ENCODE data around the gene UNC93A.
"Not testable (repeated sequence)": the region's sequence is repeated elsewhere in the genome, so short reads cannot be mapped to it uniquely, and the experiment has no call there.

The UNC93A gene

GRCh38 chr6:167278173-167278940 lies 12.8 kb upstream of the UNC93A start:
- WGBS (ENCODE audit: insufficient coverage): 88% methylated on average over 9 of the region's 16 CpGs
- H3K9me3 ChIP-seq (ENCODE audit: control extremely low read depth in 1 of 5, control insufficient read depth in 4 of 5, insufficient read depth in 2 of 5, low read depth in 1 of 5, low read length in 4 of 5); H3K27ac ChIP-seq (ENCODE audit: insufficient read depth in 1 of 2, low read depth in 1 of 2, low read length in 2 of 2, poor library complexity in 1 of 2, severe bottlenecking in 2 of 2); H3K4me1 ChIP-seq (ENCODE audit: control extremely low read depth in 1 of 4, control insufficient read depth in 4 of 4, insufficient read depth in 4 of 4, low read length in 3 of 4); POLR2A ChIA-PET; CTCF ChIA-PET; H3K36me3 ChIP-seq (ENCODE audit: control insufficient read depth in 4 of 4, insufficient read depth in 4 of 4, low read length in 3 of 4); H3K4me3 ChIP-seq (ENCODE audit: control insufficient read depth in 1 of 7, extremely low read depth in 1 of 7, insufficient read depth in 4 of 7, low read depth in 2 of 7, low read length in 6 of 7): not testable (repeated sequence)
- DNase-seq: peak in 2 of 3 donors; percentile 15 to 52
- H3K27me3 ChIP-seq (replicated peaks in 2 of 5; ENCODE audit: control insufficient read depth in 4 of 5, insufficient read depth in 5 of 5, low read length in 4 of 5): peaks cover 0 to 11% (median 0%) of the 10 kb centered on the region in 5 experiments

- H3K27ac ChIP-seq (ENCODE audit: insufficient read depth in 1 of 2, low read depth in 1 of 2, low read length in 2 of 2, poor library complexity in 1 of 2, severe bottlenecking in 2 of 2): no peak overlapping the region
- WGBS (ENCODE audit: insufficient coverage): no CpG with 5 or more reads among the region's 3 CpGs
- peaks cover 0 to 5% (median 0%) of the 10 kb centered on the region in 5 experiments for H3K27me3 ChIP-seq (replicated peaks in 2 of 5; ENCODE audit: control insufficient read depth in 4 of 5, insufficient read depth in 5 of 5, low read length in 4 of 5)
- no peaks in the 10 kb centered on the region for H3K36me3 ChIP-seq (ENCODE audit: control insufficient read depth in 4 of 4, insufficient read depth in 4 of 4, low read length in 3 of 4)
- H3K4me3 ChIP-seq (ENCODE audit: control insufficient read depth in 1 of 7, extremely low read depth in 1 of 7, insufficient read depth in 4 of 7, low read depth in 2 of 7, low read length in 6 of 7): no peak overlapping the region
- no peak for DNase-seq
- ChIA-PET CTCF (no interaction called here), POLR2A (no interaction called here)
- H3K4me1 ChIP-seq (ENCODE audit: control extremely low read depth in 1 of 4, control insufficient read depth in 4 of 4, insufficient read depth in 4 of 4, low read length in 3 of 4): peaks cover 0 to 5% (median 1%) of the 10 kb centered on the region in 4 experiments
- H3K9me3 ChIP-seq (ENCODE audit: control extremely low read depth in 1 of 5, control insufficient read depth in 4 of 5, insufficient read depth in 2 of 5, low read depth in 1 of 5, low read length in 4 of 5): no peaks in the 10 kb centered on the region
Measured at GRCh38 chr6:167279766-167280446, 11.2 kb upstream of the UNC93A start.

GRCh38 chr6:167280466-167280865 lies 10.6 kb upstream of the UNC93A start:
- POLR2A ChIA-PET; H3K27me3 ChIP-seq (replicated peaks in 2 of 5; ENCODE audit: control insufficient read depth in 4 of 5, insufficient read depth in 5 of 5, low read length in 4 of 5); H3K9me3 ChIP-seq (ENCODE audit: control extremely low read depth in 1 of 5, control insufficient read depth in 4 of 5, insufficient read depth in 2 of 5, low read depth in 1 of 5, low read length in 4 of 5); H3K4me3 ChIP-seq (ENCODE audit: control insufficient read depth in 1 of 7, extremely low read depth in 1 of 7, insufficient read depth in 4 of 7, low read depth in 2 of 7, low read length in 6 of 7); H3K4me1 ChIP-seq (ENCODE audit: control extremely low read depth in 1 of 4, control insufficient read depth in 4 of 4, insufficient read depth in 4 of 4, low read length in 3 of 4); H3K27ac ChIP-seq (ENCODE audit: insufficient read depth in 1 of 2, low read depth in 1 of 2, low read length in 2 of 2, poor library complexity in 1 of 2, severe bottlenecking in 2 of 2); H3K36me3 ChIP-seq (ENCODE audit: control insufficient read depth in 4 of 4, insufficient read depth in 4 of 4, low read length in 3 of 4): not testable (repeated sequence)
- 90% methylated on average over 4 of the region's 5 CpGs for WGBS (ENCODE audit: insufficient coverage)
- DNase-seq: peak in 1 of 3 donors; percentile 5
- CTCF ChIA-PET: interaction anchor here (0.7 kb wide), 1 partner anchor 12 kb away, joined by 3 read pairs; no protein-coding TSS in a partner anchor

DNA sequence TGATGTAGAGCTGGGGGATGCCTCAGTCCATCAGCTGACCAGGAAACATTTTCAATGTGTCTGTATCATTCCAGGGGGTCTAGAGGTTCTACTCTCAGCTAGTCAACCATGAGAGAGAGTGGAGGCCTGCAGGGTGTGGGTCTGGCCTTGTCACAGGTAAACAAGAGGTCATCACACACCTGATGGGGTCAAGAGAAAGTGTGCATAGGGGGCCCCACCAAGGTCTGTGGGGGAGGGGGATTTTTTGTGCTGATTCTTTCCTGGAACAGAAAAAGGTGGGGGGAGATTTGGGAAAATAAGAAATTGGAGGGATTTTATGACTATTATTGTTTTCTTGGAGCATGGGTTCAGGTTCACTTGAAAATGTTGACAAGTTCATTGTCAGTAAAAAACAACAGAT lies 8.9 kb upstream of the UNC93A start:
- H3K4me1 ChIP-seq (ENCODE audit: control extremely low read depth in 1 of 4, control insufficient read depth in 4 of 4, insufficient read depth in 4 of 4, low read length in 3 of 4): peaks cover 0 to 5% (median 1%) of the 10 kb centered on the region in 4 experiments
- no peak for DNase-seq
- no peaks in the 10 kb centered on the region for H3K36me3 ChIP-seq (ENCODE audit: control insufficient read depth in 4 of 4, insufficient read depth in 4 of 4, low read length in 3 of 4)
- CTCF ChIA-PET: interaction anchor here (1.5 kb wide), 1 partner anchor 9 kb away, joined by 5 read pairs; the partner anchor contains the start of gene UNC93A
- no peak overlapping the region for H3K27ac ChIP-seq (ENCODE audit: insufficient read depth in 1 of 2, low read depth in 1 of 2, low read length in 2 of 2, poor library complexity in 1 of 2, severe bottlenecking in 2 of 2)
- H3K27me3 ChIP-seq (replicated peaks in 2 of 5; ENCODE audit: control insufficient read depth in 4 of 5, insufficient read depth in 5 of 5, low read length in 4 of 5): peaks cover 0 to 4% (median 2%) of the 10 kb centered on the region in 5 experiments
- no peak overlapping the region for H3K4me3 ChIP-seq (ENCODE audit: control insufficient read depth in 1 of 7, extremely low read depth in 1 of 7, insufficient read depth in 4 of 7, low read depth in 2 of 7, low read length in 6 of 7)
- POLR2A ChIA-PET: no interaction called here
- no peaks in the 10 kb centered on the region for H3K9me3 ChIP-seq (ENCODE audit: control extremely low read depth in 1 of 5, control insufficient read depth in 4 of 5, insufficient read depth in 2 of 5, low read depth in 1 of 5, low read length in 4 of 5)

GRCh38 chr6:167284565-167284964 lies 6.5 kb upstream of the UNC93A start:
- 90% methylated on average over 4 of the region's 13 CpGs for WGBS (ENCODE audit: insufficient coverage)
- POLR2A ChIA-PET: not testable (repeated sequence)

DNA sequence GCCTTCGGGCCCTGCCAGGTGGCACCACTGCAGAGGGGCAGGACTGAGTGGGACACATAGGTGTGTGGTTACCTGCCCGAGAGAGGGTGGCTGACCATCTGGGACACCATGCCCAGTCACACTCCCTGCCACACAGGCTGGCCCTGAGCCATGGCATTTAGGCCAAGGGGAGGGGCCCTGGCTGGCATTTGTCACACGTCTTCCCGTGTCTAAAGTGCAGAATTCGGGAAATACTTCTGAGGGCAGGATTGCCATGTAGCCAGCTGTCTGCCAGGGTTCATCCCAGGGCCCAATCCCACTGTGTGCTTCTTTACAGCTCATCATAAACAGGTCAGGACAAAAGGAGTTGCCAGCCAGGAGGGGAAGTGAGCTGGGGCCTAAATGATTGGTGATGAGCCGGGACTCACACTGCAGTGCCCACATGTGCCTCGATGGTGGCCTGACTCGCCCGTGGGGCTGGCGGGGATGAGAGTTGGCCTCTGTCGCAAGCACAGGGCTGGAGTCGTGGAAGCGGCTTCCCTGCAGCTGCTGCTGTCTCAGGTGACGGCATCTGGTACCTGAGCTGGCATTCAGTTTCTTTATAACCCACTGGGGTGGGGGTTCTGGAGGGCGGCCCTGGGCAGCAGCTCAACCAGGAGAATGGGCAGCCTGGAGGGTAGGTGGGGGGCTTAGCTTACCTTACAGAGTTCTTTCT lies 5.9 kb upstream of the UNC93A start:
- ChIA-PET POLR2A (interaction anchor here (0.7 kb wide), 1 partner anchor 595 kb away, joined by 3 read pairs; no protein-coding TSS in a partner anchor), CTCF (interaction anchor here (0.8 to 1.6 kb wide), 2 partner anchors 38 to 67 kb away, joined by 3 to 4 read pairs; no protein-coding TSS in a partner anchor)
- Histone ChIP-seq H3K9me3 (ENCODE audit: control extremely low read depth in 1 of 5, control insufficient read depth in 4 of 5, insufficient read depth in 2 of 5, low read depth in 1 of 5, low read length in 4 of 5) (no peaks in the 10 kb centered on the region), H3K27me3 (replicated peaks in 2 of 5; ENCODE audit: control insufficient read depth in 4 of 5, insufficient read depth in 5 of 5, low read length in 4 of 5) (peaks cover 0 to 7% (median 4%) of the 10 kb centered on the region in 5 experiments), H3K4me1 (ENCODE audit: control extremely low read depth in 1 of 4, control insufficient read depth in 4 of 4, insufficient read depth in 4 of 4, low read length in 3 of 4) (no peaks in the 10 kb centered on the region), H3K27ac (ENCODE audit: insufficient read depth in 1 of 2, low read depth in 1 of 2, low read length in 2 of 2, poor library complexity in 1 of 2, severe bottlenecking in 2 of 2) (no peak overlapping the region), H3K36me3 (ENCODE audit: control insufficient read depth in 4 of 4, insufficient read depth in 4 of 4, low read length in 3 of 4) (no peaks in the 10 kb centered on the region), H3K4me3 (ENCODE audit: control insufficient read depth in 1 of 7, extremely low read depth in 1 of 7, insufficient read depth in 4 of 7, low read depth in 2 of 7, low read length in 6 of 7) (no peak overlapping the region)
- DNase-seq: no peak
- WGBS (ENCODE audit: insufficient coverage): 95% methylated on average over 11 of the region's 15 CpGs

More at GRCh38 chr6:167284565-167284964, 6.5 kb upstream of the UNC93A start:
- H3K4me1 ChIP-seq (ENCODE audit: control extremely low read depth in 1 of 4, control insufficient read depth in 4 of 4, insufficient read depth in 4 of 4, low read length in 3 of 4); DNase-seq; H3K9me3 ChIP-seq (ENCODE audit: control extremely low read depth in 1 of 5, control insufficient read depth in 4 of 5, insufficient read depth in 2 of 5, low read depth in 1 of 5, low read length in 4 of 5); H3K4me3 ChIP-seq (ENCODE audit: control insufficient read depth in 1 of 7, extremely low read depth in 1 of 7, insufficient read depth in 4 of 7, low read depth in 2 of 7, low read length in 6 of 7); H3K27ac ChIP-seq (ENCODE audit: insufficient read depth in 1 of 2, low read depth in 1 of 2, low read length in 2 of 2, poor library complexity in 1 of 2, severe bottlenecking in 2 of 2); H3K27me3 ChIP-seq (replicated peaks in 2 of 5; ENCODE audit: control insufficient read depth in 4 of 5, insufficient read depth in 5 of 5, low read length in 4 of 5); H3K36me3 ChIP-seq (ENCODE audit: control insufficient read depth in 4 of 4, insufficient read depth in 4 of 4, low read length in 3 of 4): not testable (repeated sequence)
- CTCF ChIA-PET: interaction anchor here (1.3 kb wide), 1 partner anchor 61 kb away, joined by 3 read pairs; no protein-coding TSS in a partner anchor
